Naive thymus-derived CD8-positive, alpha-beta T cell (primary cell): ENCODE data around the gene LMBRD2. TPM values are rescaled to one million over a fixed set of nuclear protein-coding genes. Genes with fewer than 3 reads are reported as not detected.

Source experiments
- ATAC-seq, 2 donors: fragments of 150-1000 bp; cut with Tn5 transposase in 1 of 2; sonication (Bioruptor Pico), chemical (Tn5 transposase) in 1 of 2; 1 replicate in 1 of 2; 2 replicates in 1 of 2; pipeline ENCODE4 v1.10.0; 2021; ENCODE audit warnings: mild to moderate bottlenecking in 2 of 2, moderate library complexity in 2 of 2
- POLR2A ChIA-PET: fragments of 350-600 bp; sonication (Branson Sonifier 250); formaldehyde crosslinking; loops from one replicate; lab custom pipeline; 2021; ENCODE audit warnings: antibody characterized with exemption; lab: Charles Lee
- DNase-seq, 10 donors: peaks; one replicate each; pipeline versions ENCODE4 v3.0.0 to v3.0.0-alpha.2; 2020 to 2022
- H3K27ac Mint-ChIP-seq, 10 donors: one replicate each; pipeline ENCODE4 v1.8.0; 2020 to 2022; ENCODE audit warnings: mild to moderate bottlenecking in 10 of 10, mixed read lengths in 10 of 10, moderate library complexity in 4 of 10, inconsistent platforms in 1 of 10
- H3K27me3 Mint-ChIP-seq, 5 donors: one replicate each; pipeline ENCODE4 v1.8.0; 2021 to 2022; ENCODE audit warnings: mixed read lengths in 5 of 5
- H3K36me3 Mint-ChIP-seq, 3 donors: one replicate each; pipeline ENCODE4 v1.8.0; 2020 to 2022; ENCODE audit warnings: mixed read lengths in 3 of 3, mild to moderate bottlenecking in 2 of 3, inconsistent platforms in 1 of 3
- H3K4me1 Mint-ChIP-seq, 4 donors: one replicate each; pipeline ENCODE4 v1.8.0; 2021 to 2022; ENCODE audit warnings: mixed read lengths in 4 of 4
- H3K4me3 Mint-ChIP-seq, 10 donors: one replicate each; pipeline ENCODE4 v1.8.0; 2020 to 2022; ENCODE audit warnings: mild to moderate bottlenecking in 10 of 10, mixed read lengths in 10 of 10, moderate library complexity in 6 of 10, inconsistent platforms in 1 of 10
- H3K9me3 Mint-ChIP-seq, 9 donors: one replicate each; pipeline ENCODE4 v1.8.0; 2020 to 2022; ENCODE audit warnings: mixed read lengths in 9 of 9, mild to moderate bottlenecking in 3 of 9, inconsistent platforms in 1 of 9, moderate library complexity in 1 of 9
- polyA plus RNA-seq, 3 donors: library from polyadenylated mRNA; unstranded; fragments of 300-500 nt; fragmentation: Illumina TruSeq; gene quantifications; one replicate each; pipeline ENCODE4 v1.2.3, GENCODE V29; 2021
- total RNA-seq, 8 experiments: library from RNA in 2 of 8; stranded (reverse) in 2 of 8; gene quantifications; one replicate each; pipeline ENCODE4 v1.2.3 and lab custom pipeline; 2021 to 2026

Gene LMBRD2
- total and polyA plus RNA-seq, 5 experiments from 2014 or later, result 1.4 to 16.5 (median 4.5) TPM

DNA sequence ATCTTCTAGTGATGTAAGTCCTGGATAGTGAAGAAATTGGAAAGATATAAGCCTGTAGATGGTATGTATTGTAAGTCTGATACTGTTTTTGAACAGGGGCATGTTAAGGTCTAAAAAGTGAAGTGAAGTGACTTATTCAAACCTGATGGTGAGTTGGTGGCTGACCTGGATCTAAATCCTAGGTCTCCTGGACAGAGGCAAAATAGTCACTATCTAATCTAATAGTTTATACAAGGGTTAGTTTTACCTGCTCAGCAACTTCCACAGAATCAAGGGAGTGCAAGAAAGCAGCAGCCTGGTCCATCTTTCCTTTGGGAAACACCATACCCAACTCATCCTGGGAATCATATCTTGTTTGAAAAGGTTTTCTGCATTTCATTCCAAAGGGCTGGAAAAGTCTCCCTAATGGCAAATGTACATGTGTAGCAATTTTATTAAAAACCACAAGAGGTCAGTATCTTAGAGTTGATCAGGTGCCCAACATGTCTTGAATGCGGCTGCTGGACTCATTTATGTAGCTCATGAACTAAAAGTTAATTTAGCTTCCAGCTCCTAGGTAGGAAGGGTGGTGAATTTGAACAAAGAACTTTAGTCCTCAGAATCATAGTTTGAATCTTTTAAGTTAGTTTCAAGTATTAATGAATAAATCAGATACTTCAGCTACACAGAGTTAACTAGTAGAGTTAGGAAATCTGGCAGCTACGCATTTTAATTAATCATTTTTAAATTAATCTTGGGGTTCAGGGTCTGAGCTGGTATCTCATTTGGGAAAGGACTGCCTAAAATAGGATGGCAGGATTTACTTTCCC lies 26.2 kb upstream of the LMBRD2 start:
- H3K4me1 Mint-ChIP-seq, result no peaks in the 10 kb centered on the region
- ATAC-seq, result no peak
- POLR2A ChIA-PET, result no interaction called here
- H3K27me3 Mint-ChIP-seq, result no peaks in the 10 kb centered on the region
- H3K4me3 Mint-ChIP-seq, result no peak overlapping the region
- peaks cover 10 to 92% (median 32%) of the 10 kb centered on the region in 3 donors for H3K36me3 Mint-ChIP-seq
- H3K27ac Mint-ChIP-seq, result no peak overlapping the region
- no peaks in the 10 kb centered on the region for H3K9me3 Mint-ChIP-seq
- no peak for DNase-seq

DNA sequence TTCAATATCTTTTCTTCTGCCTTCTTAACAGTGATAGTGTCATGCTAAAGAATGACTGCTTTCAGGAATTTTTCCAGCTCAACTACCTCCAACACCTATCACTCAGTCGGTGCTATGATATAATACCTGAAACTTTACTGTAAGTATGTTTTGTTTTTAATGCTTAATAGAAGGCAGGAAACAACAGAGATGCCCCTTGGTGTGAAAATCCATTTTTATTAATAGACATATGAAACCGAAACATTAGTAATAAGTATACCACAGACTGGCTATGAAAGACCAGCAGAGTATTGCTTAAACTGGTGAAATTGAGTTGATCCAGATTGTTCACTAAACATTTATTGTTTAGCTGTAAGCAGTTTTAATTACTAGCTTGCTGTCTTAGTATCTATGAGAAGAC lies 25.5 kb upstream of the LMBRD2 start:
- Mint-ChIP-seq H3K4me3 (no peak overlapping the region), H3K27me3 (no peaks in the 10 kb centered on the region), H3K27ac (peak overlapping the region in 2 of 10 donors; percentile 8 to 41), H3K9me3 (no peaks in the 10 kb centered on the region), H3K36me3 (peaks cover 10 to 93% (median 30%) of the 10 kb centered on the region in 3 donors), H3K4me1 (no peaks in the 10 kb centered on the region)
- POLR2A ChIA-PET, result no interaction called here
- DNase-seq (no peak), ATAC-seq (no peak)

DNA sequence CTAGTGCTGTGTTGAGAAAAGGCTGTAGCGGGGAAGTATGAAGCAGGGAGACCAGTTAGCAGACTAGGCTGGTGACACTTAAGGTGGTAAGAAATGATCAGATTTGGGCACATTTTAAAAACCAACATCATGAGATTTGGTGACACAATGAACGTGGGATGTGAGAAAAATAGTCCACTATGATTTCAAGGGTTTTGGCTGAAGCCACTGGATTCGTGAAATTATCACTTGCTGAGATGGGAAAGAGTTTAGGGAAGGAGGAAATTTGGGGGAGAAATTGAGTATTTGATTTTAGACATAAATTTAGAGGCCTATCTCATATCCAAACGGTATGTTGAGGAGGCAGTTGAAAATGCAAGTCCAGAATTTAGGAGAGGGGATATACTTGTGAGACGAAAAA lies 23.4 kb upstream of the LMBRD2 start:
- ATAC-seq (no peak), DNase-seq (no peak)
- Mint-ChIP-seq H3K9me3 (no peaks in the 10 kb centered on the region), H3K27ac (peak overlapping the region in 2 of 10 donors; percentile 1 to 9), H3K36me3 (peaks cover 8 to 93% (median 23%) of the 10 kb centered on the region in 3 donors), H3K27me3 (no peaks in the 10 kb centered on the region), H3K4me3 (no peak overlapping the region), H3K4me1 (no peaks in the 10 kb centered on the region)
- POLR2A ChIA-PET, result no interaction called here

DNA sequence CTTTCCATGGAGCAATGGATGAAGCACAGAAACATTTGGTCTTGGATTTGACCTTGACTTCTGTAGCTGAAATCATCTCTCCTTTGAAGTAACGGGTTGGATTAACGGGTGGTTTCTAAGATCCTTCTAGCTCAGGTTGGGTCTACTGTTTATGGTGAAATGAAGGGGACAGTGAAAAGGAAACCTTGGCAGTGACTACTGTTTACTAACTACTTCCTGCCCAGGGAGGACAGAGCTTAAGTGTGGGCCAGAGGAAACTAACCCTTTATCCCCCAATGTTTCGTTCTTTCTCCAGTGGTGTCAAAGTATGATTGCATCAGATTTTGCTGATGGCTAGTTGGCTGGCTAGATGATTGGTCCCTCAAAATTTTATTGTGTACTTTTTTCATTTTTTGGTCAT lies 22.4 kb upstream of the LMBRD2 start:
- no peaks in the 10 kb centered on the region for H3K27me3 Mint-ChIP-seq
- POLR2A ChIA-PET, result no interaction called here
- ATAC-seq, result no peak
- H3K27ac Mint-ChIP-seq, result peak overlapping the region in 1 of 10 donors; percentile 15
- no peak for DNase-seq
- H3K4me3 Mint-ChIP-seq, result no peak overlapping the region
- peaks cover 0 to 3% (median 1%) of the 10 kb centered on the region in 4 donors for H3K4me1 Mint-ChIP-seq
- H3K9me3 Mint-ChIP-seq, result no peaks in the 10 kb centered on the region
- peaks cover 5 to 93% (median 21%) of the 10 kb centered on the region in 3 donors for H3K36me3 Mint-ChIP-seq

DNA sequence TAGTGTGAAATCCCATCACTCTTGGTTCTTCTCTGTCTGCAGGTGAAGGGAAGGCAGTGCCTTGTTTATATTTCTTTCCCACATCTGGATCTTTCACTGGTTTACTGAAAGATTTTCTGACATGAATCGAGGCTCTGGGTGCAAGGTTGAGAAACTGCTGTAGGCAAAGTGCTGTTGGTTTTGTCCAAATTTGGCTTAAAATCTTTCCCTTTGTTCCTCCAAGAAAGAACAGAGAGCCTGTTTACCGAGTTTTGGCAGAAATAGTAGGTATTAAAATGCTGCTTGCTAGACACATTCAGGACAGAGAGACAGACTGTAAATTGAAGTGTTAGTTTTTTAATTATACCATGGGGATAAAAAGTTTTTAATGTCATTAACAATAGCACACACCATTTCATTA lies 21.7 kb upstream of the LMBRD2 start:
- no peak for ATAC-seq
- no peaks in the 10 kb centered on the region for H3K9me3 Mint-ChIP-seq
- H3K4me3 Mint-ChIP-seq, result no peak overlapping the region
- H3K36me3 Mint-ChIP-seq, result peaks cover 5 to 93% (median 23%) of the 10 kb centered on the region in 3 donors
- H3K27ac Mint-ChIP-seq, result no peak overlapping the region
- H3K27me3 Mint-ChIP-seq, result no peaks in the 10 kb centered on the region
- DNase-seq, result no peak
- POLR2A ChIA-PET, result no interaction called here
- peaks cover 2 to 7% (median 4%) of the 10 kb centered on the region in 4 donors for H3K4me1 Mint-ChIP-seq

- Mint-ChIP-seq H3K36me3 (peaks cover 10 to 95% (median 28%) of the 10 kb centered on the region in 3 donors), H3K4me1 (peaks cover 3 to 15% (median 8%) of the 10 kb centered on the region in 4 donors), H3K4me3 (no peak overlapping the region), H3K27me3 (no peaks in the 10 kb centered on the region), H3K27ac (no peak overlapping the region), H3K9me3 (no peaks in the 10 kb centered on the region)
- POLR2A ChIA-PET, result no interaction called here
- DNase-seq, result no peak
- ATAC-seq, result no peak
Observed at GRCh38 chr5:36172599-36172998, 20.9 kb upstream of the LMBRD2 start.

- DNase-seq, result no peak
- Mint-ChIP-seq H3K36me3 (peaks cover 9 to 99% (median 34%) of the 10 kb centered on the region in 3 donors), H3K4me1 (peaks cover 3 to 21% (median 9%) of the 10 kb centered on the region in 4 donors), H3K27ac (no peak overlapping the region), H3K27me3 (no peaks in the 10 kb centered on the region), H3K4me3 (no peak overlapping the region), H3K9me3 (no peaks in the 10 kb centered on the region)
- POLR2A ChIA-PET, result no interaction called here
- no peak for ATAC-seq
Observed at GRCh38 chr5:36170832-36171424, 19.2 kb upstream of the LMBRD2 start.

- Mint-ChIP-seq H3K9me3 (no peaks in the 10 kb centered on the region), H3K4me3 (no peak overlapping the region), H3K36me3 (peaks cover 9 to 94% (median 32%) of the 10 kb centered on the region in 3 donors), H3K4me1 (peaks cover 6 to 26% (median 11%) of the 10 kb centered on the region in 4 donors), H3K27me3 (no peaks in the 10 kb centered on the region), H3K27ac (peak overlapping the region in 4 of 10 donors; percentile 0 to 61 (median 17))
- POLR2A ChIA-PET, result interaction anchor here (0.7 kb wide), 1 partner anchor 830 kb away, joined by 3 read pairs; no protein-coding TSS in a partner anchor
- ATAC-seq (no peak), DNase-seq (no peak)
Observed at GRCh38 chr5:36168737-36169136, 17.1 kb upstream of the LMBRD2 start.

GRCh38 chr5:36164461-36164860 lies 12.8 kb upstream of the LMBRD2 start:
- peaks cover 8 to 49% (median 21%) of the 10 kb centered on the region in 4 donors for H3K4me1 Mint-ChIP-seq
- peaks cover 9 to 86% (median 46%) of the 10 kb centered on the region in 3 donors for H3K36me3 Mint-ChIP-seq
- H3K27me3 Mint-ChIP-seq, result no peaks in the 10 kb centered on the region
- H3K9me3 Mint-ChIP-seq, result no peaks in the 10 kb centered on the region
- POLR2A ChIA-PET, result no interaction called here
- no peak overlapping the region for H3K27ac Mint-ChIP-seq
- ATAC-seq (no peak), DNase-seq (no peak)
- H3K4me3 Mint-ChIP-seq, result no peak overlapping the region

DNA sequence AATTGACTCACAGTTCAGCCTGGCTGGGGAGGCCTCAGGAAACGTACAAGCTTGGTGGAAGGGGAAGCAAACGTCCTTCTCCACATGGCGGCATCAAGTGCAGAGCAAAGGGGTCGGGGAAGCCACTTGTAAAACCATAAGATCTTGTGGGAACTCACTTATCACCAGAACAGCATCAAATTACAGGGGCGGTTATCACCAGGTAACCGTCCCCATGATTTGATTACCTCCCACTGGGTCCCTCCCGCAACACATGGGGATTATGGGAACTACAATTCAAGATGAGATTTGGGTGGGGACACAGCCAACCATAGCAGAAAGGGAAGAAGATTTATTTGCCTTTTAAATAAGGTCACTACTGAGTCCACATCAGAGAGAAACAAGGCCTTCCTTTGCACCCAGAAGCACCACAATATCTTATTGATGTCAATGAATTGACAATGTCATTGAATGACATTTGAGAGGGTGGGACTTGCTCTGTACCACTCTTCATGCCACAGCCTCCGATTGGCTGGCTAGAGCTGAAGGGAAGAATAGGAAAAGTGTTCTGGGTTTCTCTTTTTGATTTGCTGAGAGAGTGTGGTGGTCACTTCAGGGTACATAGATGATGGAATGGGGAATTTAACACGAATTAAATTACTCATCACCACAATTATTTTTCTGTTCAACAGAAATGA lies 11.3 kb upstream of the LMBRD2 start:
- Mint-ChIP-seq H3K27ac (peak overlapping the region in 2 of 10 donors; percentile 31 to 53), H3K9me3 (no peaks in the 10 kb centered on the region), H3K27me3 (no peaks in the 10 kb centered on the region), H3K4me1 (peaks cover 2 to 51% (median 22%) of the 10 kb centered on the region in 4 donors), H3K36me3 (peaks cover 11 to 86% (median 40%) of the 10 kb centered on the region in 3 donors), H3K4me3 (no peak overlapping the region)
- POLR2A ChIA-PET, result no interaction called here
- ATAC-seq, result no peak
- DNase-seq, result no peak

DNA sequence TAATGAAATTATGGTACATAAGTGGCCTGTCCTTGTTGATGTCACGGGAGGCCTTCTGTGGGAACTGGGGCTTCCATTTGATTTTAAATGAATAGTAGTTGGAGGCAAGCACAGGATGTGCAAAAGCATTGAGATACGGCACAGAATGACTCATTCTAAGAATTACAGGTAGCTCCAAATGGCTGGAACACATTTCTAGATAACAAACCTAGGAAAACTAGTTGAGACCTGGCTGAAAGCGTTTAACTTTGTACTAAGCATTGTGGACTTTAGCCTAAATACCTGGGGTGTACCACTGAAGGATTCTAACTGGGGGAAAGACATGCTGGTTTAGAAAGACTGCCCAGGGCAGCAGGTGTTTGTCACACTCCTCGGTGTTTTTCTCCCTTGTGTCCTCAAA lies 9.7 kb upstream of the LMBRD2 start:
- DNase-seq (no peak), ATAC-seq (no peak)
- Mint-ChIP-seq H3K27me3 (no peaks in the 10 kb centered on the region), H3K4me3 (no peak overlapping the region), H3K27ac (peak overlapping the region in 1 of 10 donors; percentile 76), H3K4me1 (peaks cover 13 to 57% (median 28%) of the 10 kb centered on the region in 4 donors), H3K9me3 (no peaks in the 10 kb centered on the region), H3K36me3 (peaks cover 3 to 86% (median 45%) of the 10 kb centered on the region in 3 donors)
- POLR2A ChIA-PET, result no interaction called here

DNA sequence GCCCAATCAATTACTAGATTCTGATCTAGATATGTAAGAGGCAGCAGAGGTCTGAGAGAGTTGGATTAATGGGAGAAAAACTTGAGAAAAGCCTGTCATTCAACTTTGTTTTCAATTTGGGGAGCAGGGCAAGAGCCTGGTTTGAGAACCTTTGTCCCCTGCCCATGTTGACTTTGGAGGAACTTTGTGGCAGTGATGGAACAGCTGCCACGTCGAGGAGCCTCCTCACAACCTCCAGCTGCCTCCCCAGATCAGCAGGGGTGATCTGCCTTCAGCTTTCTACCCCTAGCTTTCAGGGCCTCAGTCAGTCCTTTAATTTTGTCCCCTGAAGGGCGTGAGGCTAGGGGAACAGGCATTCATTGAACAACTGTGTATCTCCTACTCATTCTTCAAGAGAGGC lies 8.9 kb upstream of the LMBRD2 start:
- POLR2A ChIA-PET, result no interaction called here
- Mint-ChIP-seq H3K27ac (peak overlapping the region in 1 of 10 donors; percentile 69), H3K36me3 (peaks cover 3 to 89% (median 43%) of the 10 kb centered on the region in 3 donors), H3K9me3 (no peaks in the 10 kb centered on the region), H3K4me1 (peaks cover 16 to 64% (median 32%) of the 10 kb centered on the region in 4 donors), H3K27me3 (no peaks in the 10 kb centered on the region), H3K4me3 (no peak overlapping the region)
- no peak for DNase-seq
- ATAC-seq, result no peak

DNA sequence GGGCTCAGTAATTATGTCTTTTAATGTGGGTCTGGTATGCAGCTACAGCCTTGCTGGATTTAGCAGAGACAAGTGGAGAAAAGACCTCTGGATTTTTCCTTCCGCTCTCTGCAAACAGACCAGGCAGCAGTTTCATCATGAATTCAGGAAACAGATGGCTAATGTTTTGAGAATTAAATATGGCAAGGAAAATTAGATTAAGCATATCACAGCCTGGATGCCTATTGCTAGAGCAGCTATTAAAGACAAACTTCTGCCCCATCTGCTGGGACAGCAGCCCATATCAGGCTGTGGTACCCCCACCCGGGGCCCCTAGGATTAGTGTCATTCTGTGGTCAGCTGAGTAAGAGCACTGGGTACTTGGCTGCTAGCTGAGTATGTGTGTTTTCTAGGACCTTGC lies 6.5 kb upstream of the LMBRD2 start:
- H3K9me3 Mint-ChIP-seq, result no peaks in the 10 kb centered on the region
- DNase-seq, result no peak
- H3K4me1 Mint-ChIP-seq, result peaks cover 20 to 68% (median 44%) of the 10 kb centered on the region in 4 donors
- no peaks in the 10 kb centered on the region for H3K27me3 Mint-ChIP-seq
- no peak overlapping the region for H3K4me3 Mint-ChIP-seq
- POLR2A ChIA-PET, result no interaction called here
- no peak overlapping the region for H3K27ac Mint-ChIP-seq
- ATAC-seq, result no peak
- peaks cover 12 to 86% (median 38%) of the 10 kb centered on the region in 3 donors for H3K36me3 Mint-ChIP-seq
